Measurements from ENCODE around the gene CD276. TPM values are rescaled to one million over a fixed set of nuclear protein-coding genes. Genes with fewer than 3 reads are reported as not detected.
A peak's percentile ranks its signal among the peaks of the same experiment; 100 is the strongest.

Gene CD276
- total RNA-seq, 2 donors from 2014 or later: 0.73 to 2.5 TPM

DNA sequence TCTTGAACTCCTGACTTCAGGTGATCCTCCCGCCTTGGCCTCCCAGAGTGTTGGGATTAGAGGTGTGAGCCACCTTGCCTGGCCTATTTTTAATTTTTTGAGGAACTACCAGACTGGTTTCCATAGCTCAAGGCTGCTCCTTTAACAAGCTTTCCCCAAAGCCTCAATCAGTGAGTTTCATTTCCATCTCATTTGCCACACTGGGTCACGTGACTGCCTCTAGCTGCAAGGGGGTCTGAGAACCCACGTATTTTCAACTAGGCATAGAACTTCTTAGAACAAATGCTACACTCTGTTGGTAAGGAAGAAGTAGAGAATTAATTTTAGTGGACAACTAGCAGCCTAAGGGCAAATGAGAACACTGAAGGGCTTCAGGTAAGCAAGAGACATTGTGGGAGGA is 3.1 kb upstream of the CD276 start:
- H3K27ac Mint-ChIP-seq: no peak overlapping the region
- H3K9me3 Mint-ChIP-seq: no peaks in the 10 kb centered on the region
- H3K36me3 Mint-ChIP-seq: no peaks in the 10 kb centered on the region
- DNase-seq (ENCODE audit: low spot score in 2 of 2): no peak
- no peak for ATAC-seq

GRCh38 chr15:73681856-73682599 is 2.2 kb upstream of the CD276 start:
- no peak for ATAC-seq
- Mint-ChIP-seq H3K36me3 (no peaks in the 10 kb centered on the region), H3K9me3 (no peaks in the 10 kb centered on the region), H3K27ac (no peak overlapping the region)
- DNase-seq (ENCODE audit: low spot score in 2 of 2): no peak

DNA sequence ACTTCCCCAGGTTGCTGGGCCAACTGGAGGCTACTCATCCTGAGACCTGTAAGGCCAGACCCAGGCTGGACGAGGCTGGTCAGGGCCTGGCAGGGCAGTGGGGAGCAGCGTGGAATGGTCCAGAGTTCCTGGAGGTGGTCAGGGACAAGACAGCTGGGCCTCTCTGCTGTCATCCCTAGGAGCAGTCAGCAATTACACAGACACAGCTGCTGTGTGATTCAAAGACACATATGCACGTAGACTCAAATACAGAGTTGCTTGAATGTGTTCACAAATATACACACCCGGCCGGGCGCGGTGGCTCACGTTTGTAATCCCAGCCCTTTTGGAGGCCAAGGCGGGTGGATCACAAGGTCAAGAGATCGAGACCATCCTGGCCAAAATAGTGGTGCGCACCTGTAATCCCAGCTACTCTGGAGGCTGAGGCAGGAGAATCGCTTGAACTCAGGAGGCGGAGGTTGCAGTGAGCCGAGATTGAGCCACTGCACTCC is 1.5 kb upstream of the CD276 start:
- ATAC-seq: no peak
- DNase-seq (ENCODE audit: low spot score in 2 of 2): no peak
- Mint-ChIP-seq H3K27ac (no peak overlapping the region), H3K36me3 (no peaks in the 10 kb centered on the region), H3K9me3 (no peaks in the 10 kb centered on the region)

DNA sequence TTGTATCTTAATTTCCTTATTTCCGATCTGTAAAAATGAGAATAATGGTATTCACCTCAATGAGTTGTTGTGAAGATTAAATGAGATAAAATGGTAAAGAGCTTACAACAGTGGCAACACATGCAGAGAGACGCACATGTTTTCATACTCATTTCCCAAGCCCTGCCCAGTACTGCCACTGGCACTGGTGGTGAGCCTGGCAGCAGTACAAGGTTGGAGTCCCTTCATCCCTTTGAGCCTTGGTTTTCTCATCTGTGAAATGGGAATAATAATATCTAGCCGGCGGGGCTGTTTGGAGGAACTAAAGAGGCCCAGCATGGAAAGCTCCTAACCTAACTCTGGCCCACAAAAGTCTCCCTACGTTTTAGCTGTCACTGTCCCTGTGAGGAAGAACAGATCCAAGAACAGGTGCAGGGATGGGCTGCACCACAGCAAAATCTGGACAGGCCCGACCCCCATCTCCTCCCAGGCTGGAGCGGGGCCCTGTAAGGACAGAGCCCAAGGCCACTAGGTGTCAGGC is 866 bp upstream of the CD276 start:
- DNase-seq (ENCODE audit: low spot score in 2 of 2) (no peak), ATAC-seq (no peak)
- Mint-ChIP-seq H3K36me3 (no peaks in the 10 kb centered on the region), H3K27ac (no peak overlapping the region), H3K9me3 (no peaks in the 10 kb centered on the region)

DNA sequence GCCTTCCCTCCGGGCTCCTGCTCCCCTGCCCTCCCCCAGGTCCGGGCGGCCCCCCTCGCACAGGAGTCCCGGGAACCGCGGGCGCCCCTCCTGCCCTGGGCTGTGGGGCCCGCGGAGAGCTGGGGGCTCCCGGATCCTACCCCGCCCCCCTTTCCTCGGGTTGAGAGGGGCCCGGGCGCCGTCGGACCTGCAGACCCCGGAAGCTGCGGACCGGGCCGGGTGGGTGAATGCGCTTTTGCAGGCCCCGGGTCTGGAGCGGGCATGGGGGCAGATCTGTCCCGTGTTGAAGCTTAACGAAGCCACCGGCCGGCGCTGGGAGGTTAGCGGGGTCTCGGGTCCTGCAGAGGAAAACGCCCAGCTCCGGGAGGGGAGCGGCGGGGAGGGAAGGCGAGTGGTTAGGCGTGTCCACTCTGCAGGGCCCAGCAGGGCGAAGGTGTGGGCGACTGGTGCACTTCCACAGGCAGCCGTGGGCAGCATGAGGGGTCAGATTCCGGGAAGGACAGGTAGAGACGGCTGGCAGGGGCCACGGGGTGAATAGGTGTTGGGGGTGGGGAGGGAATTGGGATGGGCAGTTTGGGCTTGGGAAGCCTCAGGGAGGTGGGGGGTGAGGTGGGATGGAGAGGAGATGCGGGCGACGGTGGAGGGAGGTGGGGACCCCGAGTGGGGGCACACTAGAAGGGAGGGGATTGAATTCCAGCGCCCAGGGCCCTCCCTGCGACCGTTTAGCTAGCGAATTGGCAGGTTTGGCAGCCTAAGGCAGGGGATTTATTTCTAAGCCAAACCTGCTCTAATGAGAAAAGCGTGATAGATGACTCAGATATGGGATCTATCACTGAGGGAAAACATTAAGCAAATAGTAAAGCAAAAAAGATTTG is 635 bp downstream of the CD276 start:
- H3K27ac Mint-ChIP-seq: no peak overlapping the region
- ATAC-seq: no peak
- DNase-seq (ENCODE audit: low spot score in 2 of 2): no peak
- no peaks in the 10 kb centered on the region for H3K36me3 Mint-ChIP-seq
- H3K9me3 Mint-ChIP-seq: no peaks in the 10 kb centered on the region

DNA sequence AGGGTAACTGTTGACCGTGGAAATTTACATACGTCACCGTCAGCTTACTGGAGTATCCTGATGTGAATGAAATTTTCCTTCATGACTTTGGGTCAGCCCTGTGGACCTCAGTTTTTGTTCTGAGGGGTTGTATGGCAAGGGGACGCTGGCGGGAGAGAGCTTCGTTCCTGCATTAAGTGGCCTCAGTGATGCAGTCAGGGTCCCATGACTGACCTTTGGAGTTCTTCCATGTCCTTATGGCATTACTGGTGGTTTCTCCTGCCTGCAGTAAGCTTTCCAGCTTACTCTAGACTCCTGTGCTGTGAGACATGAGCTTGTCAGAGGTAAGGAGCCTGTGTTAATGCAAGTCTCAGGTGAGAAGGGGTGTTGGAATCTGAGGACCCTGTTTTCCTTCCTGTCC is 1.8 kb downstream of the CD276 start:
- Mint-ChIP-seq H3K36me3 (no peaks in the 10 kb centered on the region), H3K27ac (no peak overlapping the region), H3K9me3 (no peaks in the 10 kb centered on the region)
- no peak for ATAC-seq
- DNase-seq (ENCODE audit: low spot score in 2 of 2): no peak

- no peak for DNase-seq (ENCODE audit: low spot score in 2 of 2)
- Mint-ChIP-seq H3K27ac (no peak overlapping the region), H3K9me3 (no peaks in the 10 kb centered on the region), H3K36me3 (no peaks in the 10 kb centered on the region)
- ATAC-seq: no peak
Observed at GRCh38 chr15:73686781-73687256, 2.6 kb downstream of the CD276 start.

GRCh38 chr15:73687351-73687750 is 3.2 kb downstream of the CD276 start:
- ATAC-seq: no peak
- DNase-seq (ENCODE audit: low spot score in 2 of 2): no peak
- Mint-ChIP-seq H3K36me3 (no peaks in the 10 kb centered on the region), H3K9me3 (no peaks in the 10 kb centered on the region), H3K27ac (no peak overlapping the region)

DNA sequence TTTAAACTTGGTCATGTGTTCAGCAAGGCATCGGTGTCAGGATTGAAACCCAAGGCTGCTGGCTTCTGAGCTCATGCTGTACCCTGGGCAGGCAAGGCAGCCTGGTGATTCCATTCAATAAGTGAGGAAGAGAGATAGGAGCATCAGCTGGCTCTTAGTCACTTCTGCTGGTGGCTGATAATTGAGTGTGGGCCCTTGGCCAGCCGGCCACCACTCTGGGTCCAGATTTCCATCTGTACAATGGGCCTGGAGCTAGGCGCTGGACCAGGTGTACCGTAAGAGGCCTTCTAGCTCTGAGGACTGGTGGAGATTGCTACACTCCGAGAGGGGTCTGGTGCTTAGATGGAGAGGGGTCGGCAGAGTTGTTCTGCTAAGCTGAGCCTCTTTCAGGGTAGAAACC is 4.3 kb downstream of the CD276 start:
- Mint-ChIP-seq H3K9me3 (no peaks in the 10 kb centered on the region), H3K36me3 (no peaks in the 10 kb centered on the region), H3K27ac (no peak overlapping the region)
- DNase-seq (ENCODE audit: low spot score in 2 of 2): no peak
- no peak for ATAC-seq

DNA sequence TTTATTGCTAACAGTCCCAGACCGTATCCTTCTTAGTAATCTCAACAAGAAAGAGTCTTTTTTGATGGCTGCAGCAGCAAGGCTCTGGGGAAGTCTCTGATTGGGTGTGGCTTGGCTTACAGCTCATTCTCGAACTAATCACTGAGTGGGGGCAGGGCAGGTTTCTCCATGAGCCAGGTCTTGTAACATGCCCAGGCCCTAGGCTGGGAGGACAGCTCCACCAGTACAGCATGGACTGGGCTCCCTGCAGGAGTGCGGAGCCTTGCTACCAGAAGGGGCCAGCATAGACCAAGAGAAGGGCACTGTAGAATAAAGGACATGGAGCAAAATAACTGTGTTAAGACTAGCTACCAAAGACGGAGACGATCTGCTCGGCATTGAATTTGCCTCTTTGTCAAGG is 7.2 kb downstream of the CD276 start:
- H3K27ac Mint-ChIP-seq: no peak overlapping the region
- no peak for ATAC-seq
- H3K9me3 Mint-ChIP-seq: no peaks in the 10 kb centered on the region
- no peaks in the 10 kb centered on the region for H3K36me3 Mint-ChIP-seq
- no peak for DNase-seq (ENCODE audit: low spot score in 2 of 2)

DNA sequence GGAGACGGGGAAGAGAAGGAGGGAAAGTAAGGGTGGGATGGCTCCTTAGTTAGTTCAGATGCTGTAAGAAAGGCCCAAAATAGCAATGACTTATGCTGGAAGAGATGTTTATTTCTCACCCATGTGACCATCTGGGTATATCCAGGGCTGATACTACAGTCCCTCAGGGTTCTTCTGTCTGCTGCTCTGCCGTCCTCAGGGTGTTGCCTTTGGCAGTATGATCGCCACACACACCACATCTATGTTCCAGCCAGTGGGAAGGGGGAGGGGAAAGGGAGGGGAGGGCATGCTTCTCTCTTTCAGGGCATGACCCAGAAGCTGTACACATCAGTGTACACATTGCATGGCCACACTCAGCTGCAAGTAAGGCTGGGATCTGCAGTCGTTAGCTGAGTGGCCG is 10.2 kb downstream of the CD276 start:
- Mint-ChIP-seq H3K9me3 (no peaks in the 10 kb centered on the region), H3K27ac (no peak overlapping the region), H3K36me3 (no peaks in the 10 kb centered on the region)
- DNase-seq (ENCODE audit: low spot score in 2 of 2) (no peak), ATAC-seq (no peak)

DNA sequence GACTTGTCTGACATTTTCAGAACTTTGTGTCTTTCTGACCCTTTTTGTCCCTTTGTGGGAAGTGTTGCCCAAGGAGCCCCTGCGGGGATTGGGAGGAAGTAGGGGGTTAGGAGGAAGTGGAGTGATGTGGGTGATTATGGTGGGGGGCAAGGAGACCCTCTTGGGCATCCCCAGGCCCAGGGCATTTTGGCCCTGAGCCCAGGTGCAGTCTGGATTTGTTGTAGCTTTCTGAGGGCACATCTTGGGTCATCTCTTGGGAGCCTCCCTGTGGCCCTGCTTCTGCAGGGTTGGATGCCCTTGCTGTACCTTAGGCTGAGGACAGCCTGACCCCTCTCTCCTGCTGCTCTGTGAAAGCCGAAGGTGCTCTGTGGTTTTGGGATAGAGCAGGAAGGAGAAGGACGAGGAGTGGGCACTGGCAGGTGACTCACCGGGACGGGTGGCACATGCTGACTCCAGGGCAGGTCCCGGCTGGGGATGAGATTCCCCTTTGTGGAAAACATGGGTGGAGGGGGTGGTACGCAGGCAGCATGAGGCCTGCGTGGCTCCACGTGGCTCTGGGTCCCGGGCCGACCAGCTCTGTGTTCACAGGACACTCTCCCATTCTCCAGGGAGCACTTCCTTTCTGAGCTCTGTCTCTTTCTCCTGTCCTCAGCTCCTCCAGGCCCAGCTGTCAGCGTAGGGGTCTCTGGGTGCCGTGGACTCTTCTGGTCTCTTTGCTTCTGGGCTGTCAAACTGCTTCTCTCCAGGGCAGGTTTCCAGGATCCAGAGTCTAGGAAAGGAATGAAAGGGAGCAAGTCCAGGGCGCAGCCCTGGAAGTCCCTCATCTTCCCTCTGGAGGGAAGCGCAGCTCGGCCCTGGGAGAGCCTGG is 11.8 kb downstream of the CD276 start:
- Mint-ChIP-seq H3K36me3 (no peaks in the 10 kb centered on the region), H3K27ac (no peak overlapping the region), H3K9me3 (no peaks in the 10 kb centered on the region)
- DNase-seq (ENCODE audit: low spot score in 2 of 2): no peak
- no peak for ATAC-seq

DNA sequence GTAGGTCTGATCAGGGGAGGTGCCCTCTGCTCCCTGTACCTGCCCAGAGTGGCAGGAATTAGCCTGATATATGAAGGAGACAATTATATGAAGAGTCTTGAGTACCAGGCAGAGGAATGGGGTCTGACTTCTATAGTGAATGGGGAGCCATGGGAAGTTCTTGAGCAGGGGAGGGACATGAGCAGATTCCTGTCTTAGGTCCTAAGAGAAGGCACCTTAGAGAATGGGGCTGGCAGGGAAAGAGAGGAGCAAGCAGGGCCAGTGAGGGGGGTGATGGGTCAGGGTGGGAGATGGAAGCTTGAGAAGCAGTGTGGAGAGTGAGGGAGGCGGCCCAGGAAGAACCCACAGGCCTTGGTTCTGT is 12.4 kb downstream of the CD276 start:
- no peak overlapping the region for H3K27ac Mint-ChIP-seq
- no peaks in the 10 kb centered on the region for H3K9me3 Mint-ChIP-seq
- H3K36me3 Mint-ChIP-seq: no peaks in the 10 kb centered on the region
- DNase-seq (ENCODE audit: low spot score in 2 of 2) (no peak), ATAC-seq (no peak)

- Mint-ChIP-seq H3K36me3 (no peaks in the 10 kb centered on the region), H3K9me3 (no peaks in the 10 kb centered on the region), H3K27ac (no peak overlapping the region)
- DNase-seq (ENCODE audit: low spot score in 2 of 2) (peak; percentile 71 to 85), ATAC-seq (peak; percentile 91 to 94)
Observed at GRCh38 chr15:73697033-73697467, 12.9 kb downstream of the CD276 start.

DNA sequence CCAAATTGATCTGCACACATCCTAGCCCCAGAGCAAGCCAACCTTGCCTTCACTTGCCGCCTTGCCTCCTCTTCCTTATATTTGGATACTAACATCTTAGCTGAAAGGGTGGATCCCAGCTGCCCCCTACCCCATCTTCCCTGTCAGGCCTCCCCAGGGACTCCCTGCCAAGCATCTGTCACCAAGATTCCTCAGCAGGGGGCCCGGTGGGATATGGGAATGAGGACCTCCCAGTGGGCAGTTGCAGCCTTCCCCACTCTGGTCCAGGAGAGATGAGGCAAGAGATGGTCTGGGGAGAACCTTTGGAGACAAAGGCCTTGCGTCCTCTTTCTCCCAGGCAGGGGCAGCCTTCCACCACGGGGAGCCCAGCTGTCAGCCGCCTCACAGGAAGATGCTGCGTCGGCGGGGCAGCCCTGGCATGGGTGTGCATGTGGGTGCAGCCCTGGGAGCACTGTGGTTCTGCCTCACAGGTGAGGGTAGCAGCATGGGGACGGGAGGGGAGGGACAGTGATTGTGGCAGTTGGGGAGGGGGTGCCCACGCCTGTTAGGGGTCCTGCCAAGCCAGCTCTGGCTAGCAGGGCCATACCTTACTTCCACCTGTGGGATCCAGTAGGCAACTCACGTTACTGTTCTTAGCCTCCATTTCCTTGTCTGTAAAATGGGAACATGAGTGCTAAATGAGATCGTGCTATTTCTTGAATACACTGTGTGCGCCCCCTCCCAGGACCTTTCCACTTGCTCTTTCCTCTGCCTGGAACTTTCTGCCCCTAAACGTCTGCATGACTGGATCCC is 15.3 kb downstream of the CD276 start:
- DNase-seq (ENCODE audit: low spot score in 2 of 2): no peak
- Mint-ChIP-seq H3K36me3 (no peaks in the 10 kb centered on the region), H3K27ac (no peak overlapping the region), H3K9me3 (no peaks in the 10 kb centered on the region)
- ATAC-seq: no peak
